ENCODE results near the gene DNMT1. TPM values are rescaled to one million over a fixed set of nuclear protein-coding genes. Genes with fewer than 3 reads are reported as not detected.
"Not testable (repeated sequence)": the region's sequence is repeated elsewhere in the genome, so short reads cannot be mapped to it uniquely, and the experiment has no call there.

Gene DNMT1
- total and polyA plus RNA-seq, 4 experiments from 2014 or later = 53.5 to 250 (median 187) TPM

GRCh38 chr19:10209315-10209714 lies 14.6 kb upstream of the DNMT1 start:
- H3K27me3 ChIP-seq (ENCODE audit: insufficient read depth, low read length) = no peaks in the 10 kb centered on the region
- Mint-ChIP-seq H3K4me1 (no peaks in the 10 kb centered on the region), H3K9me3 (peaks cover 0 to 7% (median 0%) of the 10 kb centered on the region in 8 donors), H3K4me3 (no peak overlapping the region), H3K27ac (no peak overlapping the region), H3K27me3 (no peaks in the 10 kb centered on the region), H3K36me3 (peaks cover 0 to 8% of the 10 kb centered on the region in 2 donors)
- no peak for DNase-seq
- ChIA-PET POLR2A (ENCODE audit: partially characterized antibody) (no interaction called here), CTCF (ENCODE audit: partially characterized antibody) (interaction anchor here (1.6 kb wide), 1 partner anchor 40 kb away, joined by 8 read pairs; no protein-coding TSS in a partner anchor)
- H3K4me1 ChIP-seq (ENCODE audit: insufficient read depth, low read length) = no peaks in the 10 kb centered on the region
- no peaks in the 10 kb centered on the region for H3K9me3 ChIP-seq (ENCODE audit: control insufficient read depth in 1 of 2, low read length in 2 of 2)
- intact Hi-C loops (cut with micrococcal nuclease) = no loop called here
- H3K36me3 ChIP-seq (ENCODE audit: insufficient read depth, low read length) = no peaks in the 10 kb centered on the region
- H3K27ac ChIP-seq (ENCODE audit: low read depth, low read length) = no peak overlapping the region
- H3K4me3 ChIP-seq (ENCODE audit: low read length in 2 of 2) = no peak overlapping the region

GRCh38 chr19:10207026-10207425 lies 12.3 kb upstream of the DNMT1 start:
- Histone ChIP-seq H3K27me3 (ENCODE audit: insufficient read depth, low read length) (no peaks in the 10 kb centered on the region), H3K27ac (ENCODE audit: low read depth, low read length) (no peak overlapping the region), H3K4me1 (ENCODE audit: insufficient read depth, low read length) (no peaks in the 10 kb centered on the region), H3K9me3 (ENCODE audit: control insufficient read depth in 1 of 2, low read length in 2 of 2) (no peaks in the 10 kb centered on the region), H3K36me3 (ENCODE audit: insufficient read depth, low read length) (no peaks in the 10 kb centered on the region), H3K4me3 (ENCODE audit: low read length in 2 of 2) (no peak overlapping the region)
- DNase-seq = no peak
- no peaks in the 10 kb centered on the region for H3K4me1 Mint-ChIP-seq
- peaks cover 0 to 8% of the 10 kb centered on the region in 2 donors for H3K36me3 Mint-ChIP-seq
- H3K9me3 Mint-ChIP-seq = peaks cover 0 to 7% (median 0%) of the 10 kb centered on the region in 8 donors
- intact Hi-C loops (cut with micrococcal nuclease) = no loop called here
- ChIA-PET POLR2A (ENCODE audit: partially characterized antibody) (interaction anchor here (1.2 to 1.3 kb wide), 3 partner anchors 12 to 93 kb away, joined by 3 to 4 read pairs (median 3); partner anchors contain the start of gene DNMT1), CTCF (ENCODE audit: partially characterized antibody) (interaction anchor here (2.1 kb wide), 1 partner anchor 43 kb away, joined by 6 read pairs; no protein-coding TSS in a partner anchor)
- H3K27me3 Mint-ChIP-seq = no peaks in the 10 kb centered on the region
- H3K27ac Mint-ChIP-seq = peak overlapping the region in 1 of 7 donors; percentile 42
- no peak overlapping the region for H3K4me3 Mint-ChIP-seq

GRCh38 chr19:10206226-10206885 lies 11.6 kb upstream of the DNMT1 start:
- CTCF ChIA-PET (ENCODE audit: partially characterized antibody) = interaction anchor here (0.6 kb wide), 1 partner anchor 492 kb away, joined by 4 read pairs; no protein-coding TSS in a partner anchor
- no peak overlapping the region for H3K27ac ChIP-seq (ENCODE audit: low read depth, low read length)
- Mint-ChIP-seq H3K36me3 (peaks cover 0 to 8% of the 10 kb centered on the region in 2 donors), H3K4me3 (no peak overlapping the region), H3K9me3 (peaks cover 0 to 7% (median 0%) of the 10 kb centered on the region in 8 donors), H3K27me3 (no peaks in the 10 kb centered on the region), H3K4me1 (no peaks in the 10 kb centered on the region), H3K27ac (peak overlapping the region in 1 of 7 donors; percentile 42)
- H3K36me3 ChIP-seq (ENCODE audit: insufficient read depth, low read length) = no peaks in the 10 kb centered on the region
- H3K4me1 ChIP-seq (ENCODE audit: insufficient read depth, low read length) = no peaks in the 10 kb centered on the region
- no peak overlapping the region for H3K4me3 ChIP-seq (ENCODE audit: low read length in 2 of 2)
- no peaks in the 10 kb centered on the region for H3K27me3 ChIP-seq (ENCODE audit: insufficient read depth, low read length)
- no peak for DNase-seq
- intact Hi-C loops (cut with micrococcal nuclease) = no loop called here
- POLR2A ChIA-PET (ENCODE audit: partially characterized antibody) = interaction anchor here (0.6 to 1.3 kb wide), 4 partner anchors 11 to 207 kb away, joined by 3 to 4 read pairs (median 3); partner anchors contain the start of gene DNMT1
- H3K9me3 ChIP-seq (ENCODE audit: control insufficient read depth in 1 of 2, low read length in 2 of 2) = no peaks in the 10 kb centered on the region

GRCh38 chr19:10205636-10206035 lies 10.9 kb upstream of the DNMT1 start:
- DNase-seq = no peak
- H3K4me3 ChIP-seq (ENCODE audit: low read length in 2 of 2) = no peak overlapping the region
- H3K4me1 ChIP-seq (ENCODE audit: insufficient read depth, low read length) = no peaks in the 10 kb centered on the region
- H3K27me3 ChIP-seq (ENCODE audit: insufficient read depth, low read length) = no peaks in the 10 kb centered on the region
- POLR2A ChIA-PET (ENCODE audit: partially characterized antibody) = interaction anchor here (1.2 kb wide), 1 partner anchor 11 kb away, joined by 4 read pairs; the partner anchor contains the start of gene DNMT1
- no peaks in the 10 kb centered on the region for H3K9me3 ChIP-seq (ENCODE audit: control insufficient read depth in 1 of 2, low read length in 2 of 2)
- H3K36me3 ChIP-seq (ENCODE audit: insufficient read depth, low read length) = no peaks in the 10 kb centered on the region
- Mint-ChIP-seq H3K36me3 (peaks cover 0 to 8% of the 10 kb centered on the region in 2 donors), H3K27ac (no peak overlapping the region), H3K27me3 (no peaks in the 10 kb centered on the region), H3K4me3 (no peak overlapping the region), H3K4me1 (no peaks in the 10 kb centered on the region), H3K9me3 (peaks cover 0 to 7% (median 0%) of the 10 kb centered on the region in 8 donors)
- no peak overlapping the region for H3K27ac ChIP-seq (ENCODE audit: low read depth, low read length)
- CTCF ChIA-PET (ENCODE audit: partially characterized antibody) = no interaction called here
- intact Hi-C loops (cut with micrococcal nuclease) = no loop called here

- no peaks in the 10 kb centered on the region for H3K27me3 ChIP-seq (ENCODE audit: insufficient read depth, low read length)
- Mint-ChIP-seq H3K4me3 (no peak overlapping the region), H3K27me3 (no peaks in the 10 kb centered on the region), H3K4me1 (peaks cover 5 to 8% (median 5%) of the 10 kb centered on the region in 4 donors), H3K9me3 (peaks cover 0 to 7% (median 0%) of the 10 kb centered on the region in 8 donors), H3K27ac (no peak overlapping the region), H3K36me3 (peaks cover 0 to 8% of the 10 kb centered on the region in 2 donors)
- H3K27ac ChIP-seq (ENCODE audit: low read depth, low read length) = no peak overlapping the region
- H3K4me3 ChIP-seq (ENCODE audit: low read length in 2 of 2) = no peak overlapping the region
- POLR2A ChIA-PET (ENCODE audit: partially characterized antibody) = no interaction called here
- intact Hi-C loops (cut with micrococcal nuclease) = no loop called here
- H3K36me3 ChIP-seq (ENCODE audit: insufficient read depth, low read length) = no peaks in the 10 kb centered on the region
- no peak for DNase-seq
- H3K4me1 ChIP-seq (ENCODE audit: insufficient read depth, low read length) = peaks cover 7% of the 10 kb centered on the region
- H3K9me3 ChIP-seq (ENCODE audit: control insufficient read depth in 1 of 2, low read length in 2 of 2) = no peaks in the 10 kb centered on the region
- CTCF ChIA-PET (ENCODE audit: partially characterized antibody) = no interaction called here
Measured at GRCh38 chr19:10203686-10204085, 8.9 kb upstream of the DNMT1 start.

- ChIA-PET CTCF (ENCODE audit: partially characterized antibody) (interaction anchor here (1.4 to 5.5 kb wide), 2 partner anchors 48 to 81 kb away, joined by 4 to 23 read pairs; no protein-coding TSS in a partner anchor), POLR2A (ENCODE audit: partially characterized antibody) (no interaction called here)
- Mint-ChIP-seq H3K36me3 (no peaks in the 10 kb centered on the region), H3K27ac (no peak overlapping the region), H3K4me3 (no peak overlapping the region), H3K27me3 (no peaks in the 10 kb centered on the region), H3K4me1 (peaks cover 7 to 15% (median 8%) of the 10 kb centered on the region in 4 donors), H3K9me3 (no peaks in the 10 kb centered on the region)
- peaks cover 7% of the 10 kb centered on the region for H3K4me1 ChIP-seq (ENCODE audit: insufficient read depth, low read length)
- no peak overlapping the region for H3K27ac ChIP-seq (ENCODE audit: low read depth, low read length)
- no peak for DNase-seq
- intact Hi-C loops (cut with micrococcal nuclease) = no loop called here
- no peak overlapping the region for H3K4me3 ChIP-seq (ENCODE audit: low read length in 2 of 2)
- no peaks in the 10 kb centered on the region for H3K9me3 ChIP-seq (ENCODE audit: control insufficient read depth in 1 of 2, low read length in 2 of 2)
- H3K27me3 ChIP-seq (ENCODE audit: insufficient read depth, low read length) = no peaks in the 10 kb centered on the region
- no peaks in the 10 kb centered on the region for H3K36me3 ChIP-seq (ENCODE audit: insufficient read depth, low read length)
Measured at GRCh38 chr19:10201176-10201575, 6.4 kb upstream of the DNMT1 start.

- H3K27ac ChIP-seq (ENCODE audit: low read depth, low read length); H3K27me3 Mint-ChIP-seq; H3K4me3 ChIP-seq (ENCODE audit: low read length in 2 of 2); DNase-seq; intact Hi-C loops (cut with micrococcal nuclease); H3K36me3 Mint-ChIP-seq; H3K36me3 ChIP-seq (ENCODE audit: insufficient read depth, low read length); H3K27ac Mint-ChIP-seq; H3K27me3 ChIP-seq (ENCODE audit: insufficient read depth, low read length); POLR2A ChIA-PET (ENCODE audit: partially characterized antibody); H3K9me3 Mint-ChIP-seq; H3K9me3 ChIP-seq (ENCODE audit: control insufficient read depth in 1 of 2, low read length in 2 of 2): not testable (repeated sequence)
- peaks cover 11% of the 10 kb centered on the region for H3K4me1 ChIP-seq (ENCODE audit: insufficient read depth, low read length)
- Mint-ChIP-seq H3K4me3 (peak overlapping the region in 2 of 8 donors; percentile 20 to 45), H3K4me1 (peaks cover 8 to 18% (median 10%) of the 10 kb centered on the region in 4 donors)
- CTCF ChIA-PET (ENCODE audit: partially characterized antibody) = interaction anchor here (5.5 kb wide), 1 partner anchor 49 kb away, joined by 23 read pairs; no protein-coding TSS in a partner anchor
Measured at GRCh38 chr19:10200101-10200500, 5.3 kb upstream of the DNMT1 start.

Data from CD4-positive, alpha-beta memory T cell (primary cell).